ENCODE data around the gene DPYSL4.

DPYSL4 gene

DNA sequence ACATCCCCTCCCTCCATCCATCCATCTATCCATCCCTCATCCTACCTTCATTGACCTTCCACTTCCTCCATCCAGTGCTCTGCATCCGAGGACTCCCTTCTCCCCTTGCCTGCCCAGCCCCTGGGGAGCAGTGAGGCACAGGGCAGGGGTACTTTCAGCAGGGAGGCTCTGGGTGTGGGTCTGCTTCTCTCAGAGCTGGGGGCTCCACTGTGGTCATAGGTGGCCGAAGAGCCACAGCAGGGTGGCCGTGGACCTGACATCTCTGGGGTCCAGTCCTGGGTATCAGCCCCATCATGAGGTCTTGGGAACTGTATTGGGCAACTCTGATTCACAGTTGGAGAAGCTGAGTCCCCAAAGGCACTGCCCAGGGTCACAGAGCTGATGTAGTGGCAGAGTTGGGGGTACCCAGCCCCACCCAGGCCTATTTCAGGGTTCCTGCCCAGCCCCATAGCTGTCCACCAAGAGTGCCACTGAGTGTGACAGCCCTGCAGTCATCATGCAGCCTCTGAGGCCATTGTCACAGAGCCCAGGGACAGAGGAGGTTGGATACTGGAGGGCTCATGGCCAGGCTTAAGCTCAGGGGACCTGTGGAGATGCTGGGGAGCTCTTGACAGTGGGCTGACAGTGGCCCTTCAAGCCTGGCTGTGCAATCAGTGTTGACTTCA lies 35.3 kb upstream of the DPYSL4 start:
- no peak overlapping the region for H3K9ac ChIP-seq (ENCODE audit: low read depth, low read length)
- no peaks in the 10 kb centered on the region for H3K9me3 ChIP-seq (ENCODE audit: insufficient read depth, low read depth, low read length)
- WGBS: 89% methylated on average over 3 of the region's 3 CpGs
- H3K27ac ChIP-seq (ENCODE audit: low read depth, low read length): no peak overlapping the region
- no peaks in the 10 kb centered on the region for H3K36me3 ChIP-seq (ENCODE audit: insufficient read depth, low read length)
- H3K27me3 ChIP-seq (ENCODE audit: insufficient read depth, low read length): no peaks in the 10 kb centered on the region
- no peak overlapping the region for H3K4me3 ChIP-seq (ENCODE audit: low read length)
- no peaks in the 10 kb centered on the region for H3K4me1 ChIP-seq (ENCODE audit: insufficient read depth, low read length)

DNA sequence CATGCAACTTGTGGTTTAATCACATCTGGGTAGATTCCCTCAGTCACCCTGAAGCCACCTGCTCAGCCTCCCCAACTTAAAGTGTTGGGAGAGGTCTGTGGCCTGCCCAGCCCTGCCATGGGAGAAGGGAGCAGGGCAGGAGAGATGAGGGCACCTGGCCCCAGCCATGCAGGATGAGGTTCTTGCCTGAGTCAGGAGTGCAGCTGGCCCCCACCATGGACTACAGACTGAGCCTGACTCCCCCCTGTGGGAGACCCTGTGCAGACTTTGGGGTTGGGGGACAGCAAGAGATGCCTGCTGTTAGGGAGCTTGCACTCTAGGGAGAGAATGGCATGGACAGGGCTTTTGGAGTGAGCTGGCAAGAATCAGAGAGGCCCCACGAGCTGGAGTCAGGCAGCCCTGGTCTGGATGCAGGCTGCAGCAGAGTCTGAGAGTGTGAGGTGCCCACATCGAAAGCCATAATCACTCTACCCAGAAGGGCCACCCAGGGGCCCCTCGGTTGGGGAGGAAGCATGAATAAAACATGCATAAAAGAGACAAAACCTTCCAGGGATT lies 34.7 kb upstream of the DPYSL4 start:
- no peak overlapping the region for H3K27ac ChIP-seq (ENCODE audit: low read depth, low read length)
- no peaks in the 10 kb centered on the region for H3K4me1 ChIP-seq (ENCODE audit: insufficient read depth, low read length)
- WGBS: 82% methylated on average over 3 of the region's 3 CpGs
- H3K36me3 ChIP-seq (ENCODE audit: insufficient read depth, low read length): no peaks in the 10 kb centered on the region
- no peak overlapping the region for H3K9ac ChIP-seq (ENCODE audit: low read depth, low read length)
- no peak overlapping the region for H3K4me3 ChIP-seq (ENCODE audit: low read length)
- no peaks in the 10 kb centered on the region for H3K9me3 ChIP-seq (ENCODE audit: insufficient read depth, low read depth, low read length)
- H3K27me3 ChIP-seq (ENCODE audit: insufficient read depth, low read length): no peaks in the 10 kb centered on the region

DNA sequence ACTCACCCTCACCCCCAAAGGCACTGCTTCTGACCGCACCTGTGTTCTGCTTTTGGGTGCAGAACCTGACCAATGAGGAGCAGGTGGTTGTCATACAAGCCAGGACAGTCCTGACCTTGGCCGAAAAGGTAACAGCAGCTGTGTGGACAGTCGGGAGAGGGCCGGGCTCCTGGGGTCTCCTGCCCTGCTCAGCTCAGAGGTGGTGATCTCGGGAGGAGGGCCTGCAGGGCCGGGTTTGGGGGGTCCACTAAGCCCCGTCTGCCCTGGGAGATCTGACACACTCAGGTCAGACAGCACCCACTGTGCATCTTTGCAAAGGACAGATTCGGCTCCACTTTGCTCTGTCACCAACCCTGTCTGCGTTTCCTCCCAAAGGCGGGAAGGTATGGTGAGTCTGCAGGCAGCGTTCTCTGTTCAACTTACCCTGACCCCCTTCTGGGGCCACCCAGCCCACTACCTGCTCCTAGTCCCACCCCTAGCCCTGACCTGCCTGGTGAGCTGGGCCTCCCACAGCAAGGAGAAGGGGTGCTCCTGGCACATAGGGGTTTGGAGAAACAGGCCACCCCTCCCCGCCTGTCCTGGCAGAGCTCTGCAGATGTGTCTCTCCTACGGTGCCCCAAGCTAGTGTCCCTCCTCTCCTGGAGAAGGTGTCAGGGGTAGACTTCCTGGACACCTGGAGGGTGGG lies 33.7 kb upstream of the DPYSL4 start:
- 91% methylated on average over 13 of the region's 13 CpGs for WGBS
- Histone ChIP-seq H3K27me3 (ENCODE audit: insufficient read depth, low read length) (no peaks in the 10 kb centered on the region), H3K4me1 (ENCODE audit: insufficient read depth, low read length) (no peaks in the 10 kb centered on the region), H3K9me3 (ENCODE audit: insufficient read depth, low read depth, low read length) (no peaks in the 10 kb centered on the region), H3K27ac (ENCODE audit: low read depth, low read length) (no peak overlapping the region), H3K36me3 (ENCODE audit: insufficient read depth, low read length) (no peaks in the 10 kb centered on the region), H3K4me3 (ENCODE audit: low read length) (no peak overlapping the region), H3K9ac (ENCODE audit: low read depth, low read length) (no peak overlapping the region)

DNA sequence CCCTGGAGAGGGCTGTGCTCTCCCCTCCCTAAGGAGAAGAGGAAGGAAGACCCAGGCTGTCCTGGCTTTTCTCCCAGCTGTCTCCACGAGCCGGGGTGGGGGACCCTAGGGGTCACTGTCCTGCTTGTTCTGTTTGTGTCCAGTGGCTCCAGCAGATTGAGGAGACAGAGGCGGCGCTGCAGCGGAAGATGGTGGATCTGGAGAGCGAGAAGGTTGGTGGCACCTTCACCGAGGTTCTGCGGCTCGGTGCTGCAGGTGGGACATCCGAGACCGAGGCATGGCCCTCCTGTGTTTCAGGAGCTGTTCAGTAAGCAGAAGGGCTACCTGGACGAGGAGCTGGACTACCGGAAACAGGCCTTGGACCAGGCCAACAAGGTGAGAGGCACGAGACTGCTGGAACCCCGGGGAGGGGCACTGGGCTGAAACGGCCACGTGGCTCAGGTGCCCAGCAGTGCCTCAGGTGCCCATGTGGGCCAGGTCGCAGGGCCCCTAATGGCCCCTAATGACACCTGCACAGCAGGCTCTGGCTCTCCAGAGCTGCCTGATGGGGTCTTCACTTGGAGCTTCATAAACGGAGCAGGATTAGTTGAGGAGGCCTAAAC lies 33.0 kb upstream of the DPYSL4 start:
- H3K27ac ChIP-seq (ENCODE audit: low read depth, low read length): no peak overlapping the region
- no peaks in the 10 kb centered on the region for H3K27me3 ChIP-seq (ENCODE audit: insufficient read depth, low read length)
- H3K9me3 ChIP-seq (ENCODE audit: insufficient read depth, low read depth, low read length): no peaks in the 10 kb centered on the region
- no peaks in the 10 kb centered on the region for H3K36me3 ChIP-seq (ENCODE audit: insufficient read depth, low read length)
- WGBS: 92% methylated on average over 19 of the region's 19 CpGs
- no peak overlapping the region for H3K9ac ChIP-seq (ENCODE audit: low read depth, low read length)
- H3K4me1 ChIP-seq (ENCODE audit: insufficient read depth, low read length): no peaks in the 10 kb centered on the region
- H3K4me3 ChIP-seq (ENCODE audit: low read length): no peak overlapping the region

DNA sequence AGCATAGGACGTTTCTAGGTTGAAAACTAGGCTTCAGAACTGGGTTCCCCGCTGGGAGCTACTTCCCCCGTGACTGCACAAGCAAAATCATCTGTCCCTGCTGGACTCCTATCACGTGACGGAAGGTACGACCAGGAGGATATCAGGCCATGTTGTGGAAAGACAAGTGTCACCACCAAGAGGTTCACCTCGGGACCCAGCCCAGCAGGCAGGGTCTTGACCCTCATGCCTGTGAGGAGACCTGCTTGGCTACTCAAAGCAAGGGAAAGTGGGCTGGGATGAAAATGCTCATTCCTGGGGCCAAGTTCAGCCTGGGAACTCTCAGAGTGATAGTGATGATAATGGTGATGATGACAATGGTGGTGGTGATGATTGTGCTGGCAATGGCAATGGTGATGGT lies 32.3 kb upstream of the DPYSL4 start:
- Histone ChIP-seq H3K36me3 (ENCODE audit: insufficient read depth, low read length) (no peaks in the 10 kb centered on the region), H3K4me3 (ENCODE audit: low read length) (no peak overlapping the region), H3K9ac (ENCODE audit: low read depth, low read length) (no peak overlapping the region), H3K27me3 (ENCODE audit: insufficient read depth, low read length) (no peaks in the 10 kb centered on the region), H3K27ac (ENCODE audit: low read depth, low read length) (no peak overlapping the region), H3K4me1 (ENCODE audit: insufficient read depth, low read length) (no peaks in the 10 kb centered on the region), H3K9me3 (ENCODE audit: insufficient read depth, low read depth, low read length) (no peaks in the 10 kb centered on the region)
- WGBS: 64% methylated on average over 7 of the region's 7 CpGs

DNA sequence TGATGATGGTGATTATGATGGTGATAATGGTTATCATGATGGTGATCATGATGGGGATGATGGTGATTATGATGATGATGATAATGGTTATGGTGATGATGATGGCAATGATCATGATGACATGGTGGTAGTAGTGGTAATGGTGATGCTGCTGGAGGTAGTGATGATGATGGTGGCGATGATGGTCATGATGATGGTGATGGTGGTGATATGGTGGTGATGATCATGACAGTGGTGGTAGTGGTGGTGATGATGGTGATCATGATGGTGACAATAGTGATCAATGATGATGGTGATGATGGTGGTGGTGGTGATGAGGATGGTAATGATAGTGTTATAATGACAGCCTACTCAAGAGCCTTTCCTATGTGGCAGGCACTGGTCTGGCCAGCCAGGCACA lies 31.8 kb upstream of the DPYSL4 start:
- H3K27me3 ChIP-seq (ENCODE audit: insufficient read depth, low read length): no peaks in the 10 kb centered on the region
- H3K36me3 ChIP-seq (ENCODE audit: insufficient read depth, low read length): no peaks in the 10 kb centered on the region
- no peak overlapping the region for H3K4me3 ChIP-seq (ENCODE audit: low read length)
- 93% methylated on average over 1 of the region's 1 CpG for WGBS
- no peaks in the 10 kb centered on the region for H3K4me1 ChIP-seq (ENCODE audit: insufficient read depth, low read length)
- H3K27ac ChIP-seq (ENCODE audit: low read depth, low read length): no peak overlapping the region
- H3K9ac ChIP-seq (ENCODE audit: low read depth, low read length): no peak overlapping the region
- H3K9me3 ChIP-seq (ENCODE audit: insufficient read depth, low read depth, low read length): no peaks in the 10 kb centered on the region

DNA sequence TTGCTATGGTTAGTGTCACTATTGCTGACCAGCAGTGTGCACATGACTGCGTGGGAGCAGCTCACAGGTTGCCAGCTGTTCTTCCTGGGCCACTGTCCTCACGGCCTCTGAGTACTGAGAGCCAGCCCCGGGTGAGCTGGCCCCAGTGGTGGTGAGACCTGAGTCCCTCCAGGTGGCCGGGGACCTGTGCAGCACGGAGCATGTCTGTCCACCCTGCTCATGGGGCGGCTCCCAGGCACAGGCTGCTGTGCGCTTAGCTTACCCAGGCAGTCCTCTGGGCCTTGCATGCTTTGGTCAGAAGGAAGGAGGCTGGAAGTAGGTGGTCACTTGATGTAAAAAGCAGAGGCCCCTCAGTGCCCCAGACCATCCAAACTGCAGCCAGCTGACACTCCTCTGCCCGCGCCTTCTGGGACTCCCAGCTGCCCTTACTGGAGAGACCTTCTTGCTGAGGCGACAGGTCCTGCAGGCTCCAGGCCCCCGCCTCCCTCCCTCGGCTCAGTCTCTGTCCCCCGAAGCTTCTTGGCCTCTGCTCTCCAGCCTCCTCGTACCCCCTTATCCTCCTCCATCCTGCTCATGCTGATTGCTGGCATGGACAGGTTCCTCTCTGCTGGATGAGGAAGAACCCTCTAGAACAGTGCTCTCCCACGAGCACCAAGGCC lies 30.9 kb upstream of the DPYSL4 start:
- no peak overlapping the region for H3K9ac ChIP-seq (ENCODE audit: low read depth, low read length)
- no peaks in the 10 kb centered on the region for H3K4me1 ChIP-seq (ENCODE audit: insufficient read depth, low read length)
- H3K9me3 ChIP-seq (ENCODE audit: insufficient read depth, low read depth, low read length): no peaks in the 10 kb centered on the region
- H3K27me3 ChIP-seq (ENCODE audit: insufficient read depth, low read length): no peaks in the 10 kb centered on the region
- WGBS: 86% methylated on average over 15 of the region's 15 CpGs
- no peak overlapping the region for H3K4me3 ChIP-seq (ENCODE audit: low read length)
- no peaks in the 10 kb centered on the region for H3K36me3 ChIP-seq (ENCODE audit: insufficient read depth, low read length)
- no peak overlapping the region for H3K27ac ChIP-seq (ENCODE audit: low read depth, low read length)

DNA sequence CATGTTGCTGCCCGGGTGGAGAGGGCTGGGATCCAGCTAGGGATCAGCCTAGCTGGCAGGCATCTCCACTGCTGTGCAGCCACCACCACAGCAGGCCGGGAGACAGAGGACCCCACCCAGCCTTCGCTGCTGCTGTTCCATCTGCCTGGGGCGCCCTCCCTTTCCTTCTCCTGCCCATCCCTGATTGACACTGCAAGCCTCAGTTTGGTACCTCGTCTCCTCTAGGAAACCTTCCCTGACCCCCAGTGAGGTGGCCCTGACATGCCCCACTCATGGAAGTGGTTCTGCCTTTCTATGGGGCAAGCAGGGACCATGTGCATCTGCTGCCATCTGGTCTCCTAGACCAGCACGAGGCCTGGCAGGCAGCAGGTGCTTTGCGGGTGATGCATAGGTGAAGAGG lies 30.4 kb upstream of the DPYSL4 start:
- H3K4me3 ChIP-seq (ENCODE audit: low read length): no peak overlapping the region
- no peak overlapping the region for H3K27ac ChIP-seq (ENCODE audit: low read depth, low read length)
- H3K4me1 ChIP-seq (ENCODE audit: insufficient read depth, low read length): no peaks in the 10 kb centered on the region
- no peaks in the 10 kb centered on the region for H3K36me3 ChIP-seq (ENCODE audit: insufficient read depth, low read length)
- no peak overlapping the region for H3K9ac ChIP-seq (ENCODE audit: low read depth, low read length)
- H3K27me3 ChIP-seq (ENCODE audit: insufficient read depth, low read length): no peaks in the 10 kb centered on the region
- WGBS: 89% methylated on average over 7 of the region's 7 CpGs
- no peaks in the 10 kb centered on the region for H3K9me3 ChIP-seq (ENCODE audit: insufficient read depth, low read depth, low read length)

DNA sequence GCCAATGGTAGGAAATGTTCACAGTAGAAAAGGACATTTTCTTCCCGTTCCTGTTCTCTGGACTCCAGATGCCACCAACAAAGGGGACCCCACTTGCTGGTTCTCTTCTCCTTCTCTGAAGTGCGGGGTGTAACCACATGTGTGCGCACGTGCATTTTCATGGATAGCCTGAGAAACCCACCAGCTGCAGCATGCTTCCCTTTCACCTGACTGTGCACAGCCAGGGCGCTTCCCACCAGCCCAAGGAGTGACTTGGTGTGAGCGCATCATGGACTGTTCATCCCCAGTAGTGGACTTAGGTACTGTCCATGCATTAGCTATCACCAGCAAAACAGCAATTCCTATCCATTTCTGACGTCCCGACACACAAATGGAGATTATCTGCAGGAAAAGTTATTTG lies 29.6 kb upstream of the DPYSL4 start:
- Histone ChIP-seq H3K36me3 (ENCODE audit: insufficient read depth, low read length) (no peaks in the 10 kb centered on the region), H3K27ac (ENCODE audit: low read depth, low read length) (no peak overlapping the region), H3K4me3 (ENCODE audit: low read length) (no peak overlapping the region), H3K9ac (ENCODE audit: low read depth, low read length) (no peak overlapping the region), H3K27me3 (ENCODE audit: insufficient read depth, low read length) (no peaks in the 10 kb centered on the region), H3K9me3 (ENCODE audit: insufficient read depth, low read depth, low read length) (no peaks in the 10 kb centered on the region), H3K4me1 (ENCODE audit: insufficient read depth, low read length) (no peaks in the 10 kb centered on the region)
- 91% methylated on average over 8 of the region's 8 CpGs for WGBS

DNA sequence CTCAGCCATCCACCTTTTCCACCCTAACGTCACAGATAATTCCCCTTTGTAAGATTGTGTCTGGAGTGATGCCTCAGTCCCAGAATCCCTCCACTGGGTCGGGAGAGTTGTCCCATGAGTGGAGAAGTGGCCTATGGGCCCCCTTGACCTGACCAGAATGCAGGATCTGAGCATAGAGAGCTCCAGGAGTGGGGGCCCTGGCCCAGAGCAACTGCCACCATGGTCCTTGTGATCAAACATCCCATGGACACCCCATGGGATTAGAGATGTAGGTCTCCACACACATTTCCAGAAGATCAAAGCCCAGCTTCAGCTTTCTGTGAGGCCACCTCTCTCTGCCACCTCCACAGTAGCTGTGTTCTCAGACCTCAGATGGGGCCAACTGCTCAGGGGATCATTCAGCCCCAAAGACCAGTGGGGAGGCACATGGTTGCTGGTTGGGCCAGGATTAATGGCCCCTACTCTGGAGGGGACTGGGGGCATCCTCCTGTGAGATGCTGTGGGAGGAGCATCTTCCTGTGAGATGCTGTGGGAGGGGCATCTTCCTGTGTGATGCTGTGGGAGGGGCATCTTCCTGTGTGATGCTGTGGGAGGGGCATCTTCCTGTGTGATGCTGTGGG lies 28.5 kb upstream of the DPYSL4 start:
- H3K9me3 ChIP-seq (ENCODE audit: insufficient read depth, low read depth, low read length): no peaks in the 10 kb centered on the region
- WGBS: 80% methylated on average over 1 of the region's 2 CpGs
- H3K27ac ChIP-seq (ENCODE audit: low read depth, low read length): no peak overlapping the region
- H3K27me3 ChIP-seq (ENCODE audit: insufficient read depth, low read length): no peaks in the 10 kb centered on the region
- no peak overlapping the region for H3K9ac ChIP-seq (ENCODE audit: low read depth, low read length)
- no peaks in the 10 kb centered on the region for H3K36me3 ChIP-seq (ENCODE audit: insufficient read depth, low read length)
- H3K4me1 ChIP-seq (ENCODE audit: insufficient read depth, low read length): no peaks in the 10 kb centered on the region
- H3K4me3 ChIP-seq (ENCODE audit: low read length): no peak overlapping the region

DNA sequence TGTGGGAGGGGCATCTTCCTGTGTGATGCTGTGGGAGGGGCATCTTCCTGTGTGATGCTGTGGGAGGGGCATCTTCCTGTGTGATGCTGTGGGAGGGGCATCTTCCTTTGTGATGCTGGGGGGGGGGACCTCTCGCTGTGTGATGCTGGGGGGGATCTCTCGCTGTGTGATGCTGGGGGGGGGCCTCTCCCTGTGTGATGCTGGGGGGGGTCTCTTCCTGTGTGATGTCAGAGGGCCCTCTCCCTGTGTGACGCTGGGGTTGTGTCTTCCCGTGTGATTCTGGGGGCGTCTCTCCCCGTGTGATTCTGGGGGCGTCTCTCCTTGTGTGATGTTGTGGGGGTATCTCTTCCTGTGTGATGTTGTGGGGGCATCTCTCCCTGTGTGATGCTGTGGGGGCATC lies 27.9 kb upstream of the DPYSL4 start:
- Histone ChIP-seq H3K4me3 (ENCODE audit: low read length) (no peak overlapping the region), H3K4me1 (ENCODE audit: insufficient read depth, low read length) (no peaks in the 10 kb centered on the region), H3K36me3 (ENCODE audit: insufficient read depth, low read length) (no peaks in the 10 kb centered on the region), H3K9ac (ENCODE audit: low read depth, low read length) (no peak overlapping the region), H3K9me3 (ENCODE audit: insufficient read depth, low read depth, low read length) (no peaks in the 10 kb centered on the region), H3K27ac (ENCODE audit: low read depth, low read length) (no peak overlapping the region), H3K27me3 (ENCODE audit: insufficient read depth, low read length) (no peaks in the 10 kb centered on the region)
- WGBS: 100% methylated on average over 2 of the region's 7 CpGs

Measured in HUES64 (cell line).